Measurements from ENCODE around the gene WDR12.

DNA sequence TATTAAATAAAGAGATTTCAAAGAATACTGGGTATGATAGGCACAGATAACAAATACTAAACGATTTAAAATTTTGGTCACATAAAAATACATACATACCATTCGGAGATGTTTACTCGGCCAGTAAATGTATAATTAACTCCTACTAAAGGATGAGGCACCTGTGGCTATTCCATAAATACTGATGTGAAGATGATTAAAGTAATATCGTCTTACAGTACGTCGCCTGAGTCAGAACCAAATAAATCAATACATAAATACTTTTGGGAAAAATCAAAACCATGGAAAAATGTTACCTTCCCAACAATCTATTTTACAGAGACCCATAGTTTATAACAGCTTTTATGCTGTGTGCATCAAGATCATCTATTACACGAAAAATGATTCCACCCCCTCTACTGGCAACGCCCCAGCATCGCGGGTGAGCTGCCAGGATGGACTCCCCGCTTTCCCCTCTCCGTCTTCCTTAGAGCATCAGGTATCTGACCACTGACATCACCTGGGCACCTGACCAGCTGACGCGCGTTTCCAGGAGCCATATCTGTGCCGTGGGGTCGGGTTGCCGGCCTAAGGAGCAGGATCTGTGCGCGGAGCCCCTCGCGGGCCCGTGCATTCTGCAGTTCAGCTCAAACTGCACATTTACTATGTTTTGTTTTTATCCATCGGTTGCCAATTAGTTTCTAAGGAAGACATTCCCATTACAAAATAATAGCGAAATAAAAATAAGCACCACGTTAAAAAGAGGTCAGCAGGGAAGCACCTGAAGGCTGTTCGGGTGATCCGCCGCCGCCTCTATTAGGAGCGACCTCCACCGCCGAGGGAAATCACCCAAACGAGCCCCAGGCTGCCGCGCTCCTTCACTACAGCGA lies 40.8 kb downstream of the WDR12 start:
- TF ChIP-seq POLR2A (IDR thresholded peaks at IDR 0.05; ENCODE audit: low read depth) (no peak), EP300 (IDR thresholded peaks at IDR 0.05) (no peak), POLR2AphosphoS5 (IDR thresholded peaks at IDR 0.05) (peak; percentile 50 to 58)
- TF ChIP-seq, protein P1, sequence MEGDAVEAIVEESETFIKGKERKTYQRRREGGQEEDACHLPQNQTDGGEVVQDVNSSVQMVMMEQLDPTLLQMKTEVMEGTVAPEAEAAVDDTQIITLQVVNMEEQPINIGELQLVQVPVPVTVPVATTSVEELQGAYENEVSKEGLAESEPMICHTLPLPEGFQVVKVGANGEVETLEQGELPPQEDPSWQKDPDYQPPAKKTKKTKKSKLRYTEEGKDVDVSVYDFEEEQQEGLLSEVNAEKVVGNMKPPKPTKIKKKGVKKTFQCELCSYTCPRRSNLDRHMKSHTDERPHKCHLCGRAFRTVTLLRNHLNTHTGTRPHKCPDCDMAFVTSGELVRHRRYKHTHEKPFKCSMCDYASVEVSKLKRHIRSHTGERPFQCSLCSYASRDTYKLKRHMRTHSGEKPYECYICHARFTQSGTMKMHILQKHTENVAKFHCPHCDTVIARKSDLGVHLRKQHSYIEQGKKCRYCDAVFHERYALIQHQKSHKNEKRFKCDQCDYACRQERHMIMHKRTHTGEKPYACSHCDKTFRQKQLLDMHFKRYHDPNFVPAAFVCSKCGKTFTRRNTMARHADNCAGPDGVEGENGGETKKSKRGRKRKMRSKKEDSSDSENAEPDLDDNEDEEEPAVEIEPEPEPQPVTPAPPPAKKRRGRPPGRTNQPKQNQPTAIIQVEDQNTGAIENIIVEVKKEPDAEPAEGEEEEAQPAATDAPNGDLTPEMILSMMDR (IDR thresholded peaks at IDR 0.05) = peak in 1 of 3 experiments; percentile 34
